ENCODE measurements around the gene RBM20. TPM values are rescaled to one million over a fixed set of nuclear protein-coding genes. Genes with fewer than 3 reads are reported as not detected.

The RBM20 gene
- total and polyA plus RNA-seq, 2 experiments from 2014 or later: 0.05 to 0.17 TPM

- TF ChIP-seq JUNB (IDR thresholded peaks at IDR 0.05; ENCODE audit: unreplicated experiment) (no peak), ZNF114 (CRISPR knock-in tag; IDR thresholded peaks at IDR 0.05) (no peak), ETS1 (IDR thresholded peaks at IDR 0.05) (no peak), POLR2AphosphoS5 (IDR thresholded peaks at IDR 0.05; ENCODE audit: low read depth) (no peak), NANOG (IDR thresholded peaks at IDR 0.05; ENCODE audit: borderline replicate concordance) (no peak), ZNF331 (CRISPR knock-in tag; IDR thresholded peaks at IDR 0.05; ENCODE audit: low read depth) (no peak), EZH2phosphoT487 (IDR thresholded peaks at IDR 0.05; ENCODE audit: unreplicated experiment) (no peak), EZH2 (IDR thresholded peaks at IDR 0.05; ENCODE audit: low read depth, unreplicated experiment) (no peak), STAT1 (IDR thresholded peaks at IDR 0.05; ENCODE audit: unreplicated experiment) (no peak)
Observed at GRCh38 chr10:110812583-110812982, 168.4 kb downstream of the RBM20 start (continued).

- Histone ChIP-seq H3K4me3 (no peak overlapping the region), H3K36me3 (ENCODE audit: insufficient read depth) (no peaks in the 10 kb centered on the region), H3K4me1 (ENCODE audit: insufficient read depth) (no peaks in the 10 kb centered on the region), H3F3A (replicated peaks; ENCODE audit: low read depth) (no peaks in the 10 kb centered on the region), H4K20me1 (replicated peaks; ENCODE audit: insufficient read depth) (no peaks in the 10 kb centered on the region), H3K9me2 (ENCODE audit: insufficient read depth) (no peaks in the 10 kb centered on the region), H3K27me3 (ENCODE audit: insufficient read depth) (no peaks in the 10 kb centered on the region), H3K79me2 (replicated peaks; ENCODE audit: insufficient read depth) (no peaks in the 10 kb centered on the region), H3K27ac (ENCODE audit: low read depth) (no peak overlapping the region), H2AFZ (no peak overlapping the region), H3K4me2 (no peak overlapping the region)
- no peaks in the 10 kb centered on the region; the same call in 2 of the 3 replicates for H3K4me1 Mint-ChIP-seq
- no peaks in the 10 kb centered on the region for H3K36me3 Mint-ChIP-seq (ENCODE audit: low read depth)
- ATAC-seq (no peak), DNase-seq (ENCODE audit: low spot score) (no peak)
- peaks cover 7% of the 10 kb centered on the region for H3K27me3 Mint-ChIP-seq (ENCODE audit: insufficient read depth, low read depth, poor library complexity)
- no peak for TF ChIP-seq NANOG (IDR thresholded peaks at IDR 0.05; ENCODE audit: borderline replicate concordance)
- no peak for TF ChIP-seq ZNF331 (CRISPR knock-in tag; IDR thresholded peaks at IDR 0.05; ENCODE audit: low read depth)
- TF ChIP-seq CREB1 (CRISPR knock-in tag; IDR thresholded peaks at IDR 0.05; ENCODE audit: low read depth): no peak
- H3K27ac Mint-ChIP-seq: no peak overlapping the region
- no peak overlapping the region for H3K4me3 Mint-ChIP-seq
- no peaks in the 10 kb centered on the region for H3K9me3 Mint-ChIP-seq
Observed at GRCh38 chr10:110813743-110814472, 169.8 kb downstream of the RBM20 start.

- Mint-ChIP-seq H3K9me3 (no peaks in the 10 kb centered on the region), H3K27ac (no peak overlapping the region), H3K36me3 (ENCODE audit: low read depth) (no peaks in the 10 kb centered on the region), H3K4me1 (no peaks in the 10 kb centered on the region; the same call in 2 of the 3 replicates), H3K4me3 (no peak overlapping the region), H3K27me3 (ENCODE audit: insufficient read depth, low read depth, poor library complexity) (peaks cover 6% of the 10 kb centered on the region)
- Histone ChIP-seq H2AFZ (no peak overlapping the region), H3K4me1 (ENCODE audit: insufficient read depth) (no peaks in the 10 kb centered on the region), H3K9me2 (ENCODE audit: insufficient read depth) (no peaks in the 10 kb centered on the region), H3K27ac (ENCODE audit: low read depth) (no peak overlapping the region), H3F3A (replicated peaks; ENCODE audit: low read depth) (no peaks in the 10 kb centered on the region), H3K4me2 (no peak overlapping the region), H3K4me3 (no peak overlapping the region), H4K20me1 (replicated peaks; ENCODE audit: insufficient read depth) (no peaks in the 10 kb centered on the region), H3K36me3 (ENCODE audit: insufficient read depth) (no peaks in the 10 kb centered on the region), H3K27me3 (ENCODE audit: insufficient read depth) (no peaks in the 10 kb centered on the region), H3K79me2 (replicated peaks; ENCODE audit: insufficient read depth) (no peaks in the 10 kb centered on the region)
- DNase-seq (ENCODE audit: low spot score) (no peak), ATAC-seq (no peak)
- no peak for TF ChIP-seq CTCF (conservative IDR thresholded peaks at IDR 0.05; ENCODE audit: low read depth in 2 of 2)
Observed at GRCh38 chr10:110815354-110816004, 171.3 kb downstream of the RBM20 start.

Data from GM23338 (cell line).